GM13977 (cell line): Measurements from ENCODE around the gene UQCC2.

ENCODE experiments used
- DNase-seq: peaks from one replicate; pipeline ENCODE4 v3.0.0; 2012; ENCODE audit warnings: low spot score
- CTCF ChIP-seq: IDR thresholded peaks from 2 replicates; pipeline ENCODE4 v1.5.1; 2012; ENCODE audit warnings: mild to moderate bottlenecking, control low read depth; ENCODE audit not compliant: insufficient read depth; ENCODE audit errors: extremely low read depth, missing control alignments
- in situ Hi-C: fragments of 300-500 bp; cut with MboI; formaldehyde crosslinking; loops from one replicate; pipeline ENCODE4 v1.12.0; 2022; ENCODE audit warnings: low sequenced_read_pairs, low pct_unique_long_range_greater_than_20kb, mixed read lengths, inconsistent platforms; ENCODE audit not compliant: unreplicated experiment

Gene UQCC2

GRCh38 chr6:33675968-33676367 lies 35.5 kb downstream of the UQCC2 start:
- in situ Hi-C loops: no loop called here
- DNase-seq: no peak
- no peak for TF ChIP-seq CTCF

GRCh38 chr6:33673851-33674250 lies 37.6 kb downstream of the UQCC2 start:
- in situ Hi-C loops: no loop called here
- no peak for DNase-seq
- no peak for TF ChIP-seq CTCF

GRCh38 chr6:33672808-33673207 lies 38.7 kb downstream of the UQCC2 start:
- in situ Hi-C loops: no loop called here
- TF ChIP-seq CTCF: peak; percentile 53
- peak; percentile 61 for DNase-seq

- no peak for DNase-seq
- TF ChIP-seq CTCF: no peak
- in situ Hi-C loops: no loop called here
Measured at GRCh38 chr6:33671744-33672072, 39.8 kb downstream of the UQCC2 start.

- in situ Hi-C loops: no loop called here
Measured at GRCh38 chr6:33670971-33671743, 40.3 kb downstream of the UQCC2 start.

GRCh38 chr6:33670086-33670660 lies 41.3 kb downstream of the UQCC2 start:
- in situ Hi-C loops: no loop called here
- TF ChIP-seq CTCF: no peak

More at GRCh38 chr6:33670971-33671743, 40.3 kb downstream of the UQCC2 start:
- no peak for TF ChIP-seq CTCF
- DNase-seq: no peak

GRCh38 chr6:33668914-33669313 lies 42.6 kb downstream of the UQCC2 start:
- TF ChIP-seq CTCF: no peak
- in situ Hi-C loops: no loop called here
- no peak for DNase-seq

More at GRCh38 chr6:33670086-33670660, 41.3 kb downstream of the UQCC2 start:
- no peak for DNase-seq
